Left renal cortex interstitium (tissue), 4 donors: Measurements from ENCODE around the gene NRN1L. TPM values are rescaled to one million over a fixed set of nuclear protein-coding genes. Genes with fewer than 3 reads are reported as not detected.

ENCODE experiments used
- DNase-seq, 4 donors: peaks; one replicate each; pipeline ENCODE4 v3.0.0-alpha.2; 2013; ENCODE audit warnings: low read depth in 4 of 4, low spot score in 2 of 4, missing footprints in 1 of 4
- polyA plus RNA-seq, 4 donors: library from polyadenylated mRNA; unstranded; fragments of 120-200 nt; gene quantifications; one replicate each; pipeline ENCODE4 v1.2.1, GENCODE V29; 2013; ENCODE audit not compliant: insufficient read length in 4 of 4

The NRN1L gene
- polyA plus RNA-seq, 4 donors = 0.30 to 0.68 (median 0.63) TPM; not detected in 1

GRCh38 chr16:67933805-67934204 is 49.1 kb downstream of the NRN1L start:
- no peak for DNase-seq

- DNase-seq = no peak
Observed at GRCh38 chr16:67934306-67935100, 49.8 kb downstream of the NRN1L start.

- DNase-seq = no peak
Observed at GRCh38 chr16:67935101-67935401, 50.4 kb downstream of the NRN1L start.

- DNase-seq = peak; percentile 82 to 94 (median 88)
Observed at GRCh38 chr16:67935402-67936123, 50.9 kb downstream of the NRN1L start.

Other genes starting within 250 kb of the NRN1L start
- gene CARMIL2, start 239.7 kb upstream of the NRN1L start, polyA plus RNA-seq = 1 to 10 TPM in 3 of 4 donors, under 1 TPM in 1; 0.79 to 1.4 (median 1.0) TPM
- 10 to 100 TPM; 20.2 to 31.8 (median 26.2) TPM for gene ACD, start 224.6 kb upstream of the NRN1L start, polyA plus RNA-seq
- gene PARD6A, start 223.9 kb upstream of the NRN1L start, polyA plus RNA-seq = 1 to 10 TPM; 1.9 to 4.8 (median 3.0) TPM
- gene ENKD1, start 218.1 kb upstream of the NRN1L start, polyA plus RNA-seq = 10 to 100 TPM; 16.9 to 38.5 (median 31.8) TPM
- gene C16orf86, start 218.1 kb upstream of the NRN1L start, polyA plus RNA-seq = 1 to 10 TPM; 3.6 to 5.2 (median 4.0) TPM
- 10 to 100 TPM; 18.7 to 25.6 (median 23.7) TPM for gene GFOD2, start 165.6 kb upstream of the NRN1L start, polyA plus RNA-seq
- 10 to 100 TPM; 18.4 to 34.4 (median 25.0) TPM for gene RANBP10, start 78.3 kb upstream of the NRN1L start, polyA plus RNA-seq
- 10 to 100 TPM in 1 of 4 donors, 1 to 10 TPM in 3; 6.3 to 10.7 (median 7.7) TPM for gene TSNAXIP1, start 78.0 kb upstream of the NRN1L start, polyA plus RNA-seq
- gene THAP11, start 42.6 kb upstream of the NRN1L start, polyA plus RNA-seq = 10 to 100 TPM; 26.8 to 40.0 (median 32.0) TPM
- gene NUTF2, start 38.0 kb upstream of the NRN1L start, polyA plus RNA-seq = 100 to 1,000 TPM; 114 to 134 (median 127) TPM
- 10 to 100 TPM; 37.4 to 62.4 (median 50.7) TPM for gene CENPT, start 37.2 kb upstream of the NRN1L start, polyA plus RNA-seq
- 100 to 1,000 TPM in 2 of 4 donors, 10 to 100 TPM in 2; 75.0 to 106 (median 97.3) TPM for gene EDC4, start 11.8 kb upstream of the NRN1L start, polyA plus RNA-seq
- gene PSKH1, start 8.4 kb downstream of the NRN1L start, polyA plus RNA-seq = 10 to 100 TPM; 33.5 to 44.6 (median 40.1) TPM
- 1 to 10 TPM; 4.5 to 7.1 (median 5.8) TPM for gene CTRL, start 47.0 kb downstream of the NRN1L start, polyA plus RNA-seq
- 10 to 100 TPM; 20.3 to 39.4 (median 28.3) TPM for gene PSMB10, start 52.0 kb downstream of the NRN1L start, polyA plus RNA-seq
- 10 to 100 TPM; 13.7 to 32.8 (median 20.2) TPM for gene LCAT, start 59.2 kb downstream of the NRN1L start, polyA plus RNA-seq
- gene SLC12A4, start 83.8 kb downstream of the NRN1L start, polyA plus RNA-seq = 10 to 100 TPM; 32.4 to 47.4 (median 40.2) TPM
- under 1 TPM in 3 of 4 donors, not detected in 1; 0.05 to 0.21 (median 0.08) TPM for gene DPEP3, start 95.6 kb downstream of the NRN1L start, polyA plus RNA-seq
- 1 to 10 TPM in 1 of 4 donors, under 1 TPM in 3; 0.45 to 1.1 (median 0.78) TPM for gene DPEP2, start 114.6 kb downstream of the NRN1L start, polyA plus RNA-seq
- gene DPEP2NB, start 131.0 kb downstream of the NRN1L start, polyA plus RNA-seq = not detected
- gene DDX28, start 138.3 kb downstream of the NRN1L start, polyA plus RNA-seq = 10 to 100 TPM in 3 of 4 donors, 1 to 10 TPM in 1; 9.0 to 13.7 (median 10.9) TPM
- 10 to 100 TPM; 13.5 to 19.5 (median 15.5) TPM for gene DUS2, start 138.4 kb downstream of the NRN1L start, polyA plus RNA-seq
- 10 to 100 TPM; 30.8 to 35.5 (median 32.9) TPM for gene NFATC3, start 200.5 kb downstream of the NRN1L start, polyA plus RNA-seq